Type B pancreatic cell (in vitro differentiated cells): ENCODE data around the gene LGALS12. TPM values are rescaled to one million over a fixed set of nuclear protein-coding genes. Genes with fewer than 3 reads are reported as not detected.
"Not testable (repeated sequence)": the region's sequence is repeated elsewhere in the genome, so short reads cannot be mapped to it uniquely, and the experiment has no call there.

Experiments
- DNase-seq: peaks from one replicate; pipeline ENCODE4 v3.0.0; 2021; ENCODE audit warnings: mixed read lengths; ENCODE audit not compliant: unreplicated experiment; ENCODE audit errors: extremely low spot score
- H3K27ac Mint-ChIP-seq: 2 replicates; pipeline ENCODE4 v1.8.0; 2021; ENCODE audit warnings: mild to moderate bottlenecking, mixed read lengths
- H3K27me3 Mint-ChIP-seq: 2 replicates; pipeline ENCODE4 v1.8.0; 2021; ENCODE audit warnings: mixed read lengths
- H3K36me3 Mint-ChIP-seq: 2 replicates; pipeline ENCODE4 v1.8.0; 2021; ENCODE audit warnings: mixed read lengths
- H3K4me1 Mint-ChIP-seq: one replicate; pipeline ENCODE4 v1.8.0; 2021; ENCODE audit warnings: mixed read lengths; ENCODE audit not compliant: unreplicated experiment
- H3K4me3 Mint-ChIP-seq: 2 replicates; pipeline ENCODE4 v1.8.0; 2021; ENCODE audit warnings: mild to moderate bottlenecking, mixed read lengths
- H3K9me3 Mint-ChIP-seq: 2 replicates; pipeline ENCODE4 v1.8.0; 2021; ENCODE audit warnings: mixed read lengths
- CTCF ChIP-seq: fragments of 200-600 bp; sonication (generic); conservative IDR thresholded peaks from 2 replicates; pipeline ENCODE4 v1.5.0; 2021; ENCODE audit warnings: antibody characterized with exemption, mild to moderate bottlenecking
- total RNA-seq: library from RNA; stranded (reverse); gene quantifications from 2 replicates; pipeline ENCODE4 v1.2.1, GENCODE V29; 2021; ENCODE audit warnings: low replicate concordance

Gene LGALS12
- total RNA-seq, 1 donor from 2014 or later = 0.34 TPM

- no peak for TF ChIP-seq CTCF
- H3K4me1 Mint-ChIP-seq = peaks cover 40% of the 10 kb centered on the region
- no peak overlapping the region for H3K4me3 Mint-ChIP-seq
- H3K36me3 Mint-ChIP-seq = no peaks in the 10 kb centered on the region
- no peaks in the 10 kb centered on the region for H3K27me3 Mint-ChIP-seq
- no peak for DNase-seq
- H3K27ac Mint-ChIP-seq = no peak overlapping the region
- H3K9me3 Mint-ChIP-seq = peaks cover 6% of the 10 kb centered on the region
Measured at GRCh38 chr11:63534895-63535461, 29.1 kb downstream of the LGALS12 start.

GRCh38 chr11:63535734-63536133, 29.9 kb downstream of the LGALS12 start:
- no peak for TF ChIP-seq CTCF
- Mint-ChIP-seq H3K27me3 (no peaks in the 10 kb centered on the region), H3K4me3 (no peak overlapping the region), H3K4me1 (peaks cover 40% of the 10 kb centered on the region), H3K27ac (no peak overlapping the region), H3K36me3 (no peaks in the 10 kb centered on the region), H3K9me3 (peaks cover 6% of the 10 kb centered on the region)
- DNase-seq = no peak

- no peak for TF ChIP-seq CTCF
- Mint-ChIP-seq H3K27me3 (no peaks in the 10 kb centered on the region), H3K4me3 (peak within 1 kb of the TSS; percentile 65), H3K4me1 (peaks cover 33% of the 10 kb centered on the region), H3K36me3 (no peaks in the 10 kb centered on the region), H3K27ac (peak within 1 kb of the TSS; percentile 72), H3K9me3 (no peaks in the 10 kb centered on the region)
- DNase-seq = no peak
Measured at GRCh38 chr11:63536669-63537292, 30.9 kb downstream of the LGALS12 start, which contains the start of gene PLAAT4. PLAAT4 (plus strand) TSS chr11:63536808; CDS start chr11:63536869, 61 bp downstream.

GRCh38 chr11:63537293-63538101, 31.6 kb downstream of the LGALS12 start:
- Mint-ChIP-seq H3K4me1 (peaks cover 27% of the 10 kb centered on the region), H3K4me3 (peak overlapping the region; percentile 58), H3K36me3 (no peaks in the 10 kb centered on the region), H3K27me3 (no peaks in the 10 kb centered on the region), H3K9me3 (no peaks in the 10 kb centered on the region), H3K27ac (peak overlapping the region; percentile 72)
- no peak for DNase-seq
- TF ChIP-seq CTCF = no peak

- not testable (repeated sequence) for H3K4me3 Mint-ChIP-seq, H3K36me3 Mint-ChIP-seq, H3K4me1 Mint-ChIP-seq, DNase-seq, H3K27ac Mint-ChIP-seq, H3K27me3 Mint-ChIP-seq, H3K9me3 Mint-ChIP-seq
Measured at GRCh38 chr11:63542506-63542905, 36.6 kb downstream of the LGALS12 start.

GRCh38 chr11:63543711-63544110, 37.8 kb downstream of the LGALS12 start:
- no peak for TF ChIP-seq CTCF
- no peak overlapping the region for H3K4me3 Mint-ChIP-seq
- no peak for DNase-seq
- no peaks in the 10 kb centered on the region for H3K27me3 Mint-ChIP-seq
- no peak overlapping the region for H3K27ac Mint-ChIP-seq
- H3K4me1 Mint-ChIP-seq = peaks cover 6% of the 10 kb centered on the region
- no peaks in the 10 kb centered on the region for H3K36me3 Mint-ChIP-seq
- no peaks in the 10 kb centered on the region for H3K9me3 Mint-ChIP-seq
